B cell (primary cell): ENCODE measurements around the gene SLU7. TPM values are rescaled to one million over a fixed set of nuclear protein-coding genes. Genes with fewer than 3 reads are reported as not detected.

ENCODE experiments used
- ATAC-seq: fragments of 200-7000 bp; cut with Tn5 transposase; one replicate; pipeline ENCODE4 v1.10.0; 2021; ENCODE audit warnings: low read depth, mild to moderate bottlenecking, moderate number of reproducible peaks, moderate library complexity
- CTCF ChIA-PET: fragments of 350-600 bp; sonication (Branson Sonifier 250); formaldehyde crosslinking; loops from one replicate; lab custom pipeline; 2021; ENCODE audit warnings: antibody characterized with exemption, inconsistent platforms; lab: Charles Lee
- POLR2A ChIA-PET: fragments of 350-600 bp; sonication (Branson Sonifier 250); formaldehyde crosslinking; loops from one replicate; lab custom pipeline; 2021; ENCODE audit warnings: antibody characterized with exemption; lab: Charles Lee
- DNase-seq: peaks from one replicate; pipeline ENCODE4 v3.0.0; 2013
- H2AFZ ChIP-seq: 2 replicates; pipeline ENCODE4 v1.6.1; 2012; ENCODE audit warnings: mild to moderate bottlenecking, low read depth, low read length; ENCODE audit not compliant: insufficient read depth, poor library complexity, severe bottlenecking
- H3K27ac ChIP-seq, 2 donors: 1 replicate in 1 of 2; 2 replicates in 1 of 2; pipeline ENCODE4 v1.5.1; 2012 to 2013; ENCODE audit warnings: low read length in 2 of 2, mild to moderate bottlenecking in 2 of 2, moderate library complexity in 1 of 2
- H3K27me3 ChIP-seq, 4 experiments: fragments of 200-600 bp in 1 of 4; sonication (generic) in 1 of 4; replicated peaks in 1 of 4; 1 replicate in 2 of 4; 2 replicates in 2 of 4; pipeline versions ENCODE4 v1.6.1 to v1.7.0; 2013 to 2016; ENCODE audit warnings: low read length in 3 of 4, mild to moderate bottlenecking in 2 of 4, mixed read lengths in 1 of 4, moderate library complexity in 1 of 4; ENCODE audit not compliant: insufficient read depth in 4 of 4, control insufficient read depth in 3 of 4; ENCODE audit errors: control extremely low read depth in 1 of 4
- H3K36me3 ChIP-seq, 2 experiments: replicated peaks in 1 of 2; 1 replicate in 1 of 2; 2 replicates in 1 of 2; pipeline versions ENCODE4 v1.6.1 to v1.7.1; 2013; ENCODE audit warnings: low read length in 1 of 2; ENCODE audit not compliant: insufficient read depth in 2 of 2, control insufficient read depth in 1 of 2; ENCODE audit errors: control extremely low read depth in 1 of 2, extremely low read depth in 1 of 2
- H3K4me1 ChIP-seq, 2 donors: fragments of 200-600 bp in 1 of 2; sonication (generic) in 1 of 2; 1 replicate in 1 of 2; 2 replicates in 1 of 2; pipeline versions ENCODE4 v1.5.1 to v1.6.1; 2013 to 2017; ENCODE audit warnings: low read length in 2 of 2; ENCODE audit not compliant: control insufficient read depth in 2 of 2, insufficient read depth in 2 of 2
- H3K4me2 ChIP-seq: replicated peaks from 2 replicates; pipeline ENCODE3; 2012; ENCODE audit warnings: mild to moderate bottlenecking, low read depth, low read length; ENCODE audit not compliant: poor library complexity, severe bottlenecking
- H3K4me3 ChIP-seq, 5 experiments: fragments of 200-600 bp in 1 of 5; sonication (generic) in 1 of 5; 1 replicate in 3 of 5; 2 replicates in 2 of 5; pipeline versions ENCODE4 v1.5.1 to v1.7.0; 2011 to 2016; ENCODE audit warnings: low read length in 4 of 5, mild to moderate bottlenecking in 4 of 5, low read depth in 2 of 5, control low read depth in 1 of 5, moderate library complexity in 1 of 5; ENCODE audit not compliant: insufficient read depth in 1 of 5; ENCODE audit errors: control extremely low read depth in 1 of 5, extremely low read depth in 1 of 5
- H3K79me2 ChIP-seq: fragments of 200-600 bp; sonication (generic); one replicate; pipeline ENCODE4 v1.6.0; 2016; ENCODE audit warnings: low read length; ENCODE audit not compliant: control insufficient read depth, insufficient read depth
- H3K9ac ChIP-seq: fragments of 200-600 bp; sonication (generic); 2 replicates; pipeline ENCODE4 v1.6.1; 2017; ENCODE audit warnings: mild to moderate bottlenecking, low read length, moderate library complexity
- H3K9me3 ChIP-seq, 3 donors: one replicate each; pipeline versions ENCODE4 v1.6.1 to v1.7.1; 2013; ENCODE audit warnings: low read length in 2 of 3; ENCODE audit not compliant: control insufficient read depth in 2 of 3, insufficient read depth in 1 of 3; ENCODE audit errors: control extremely low read depth in 1 of 3
- H4K20me1 ChIP-seq: 2 replicates; pipeline ENCODE4 v1.6.0; 2012; ENCODE audit warnings: mild to moderate bottlenecking, low read length; ENCODE audit not compliant: insufficient read depth, control insufficient read depth, poor library complexity, severe bottlenecking
- H3K27ac Mint-ChIP-seq: one replicate; pipeline ENCODE4 v1.8.0; 2021; ENCODE audit warnings: mixed read lengths
- H3K27me3 Mint-ChIP-seq: one replicate; pipeline ENCODE4 v1.8.0; 2021; ENCODE audit warnings: mixed read lengths
- H3K4me1 Mint-ChIP-seq: one replicate; pipeline ENCODE4 v1.8.0; 2021; ENCODE audit warnings: mixed read lengths
- H3K4me3 Mint-ChIP-seq: one replicate; pipeline ENCODE4 v1.8.0; 2021; ENCODE audit warnings: mixed read lengths
- H3K9me3 Mint-ChIP-seq: one replicate; pipeline ENCODE4 v1.8.0; 2022; ENCODE audit warnings: mixed read lengths; ENCODE audit not compliant: insufficient read depth
- CTCF ChIP-seq: fragments of 200-600 bp; IDR thresholded peaks from one replicate; pipeline ENCODE4 v1.8.0; 2022; ENCODE audit warnings: antibody characterized with exemption, mild to moderate bottlenecking
- EZH2 ChIP-seq: IDR thresholded peaks from 2 replicates; pipeline ENCODE4 v1.6.1; 2012; ENCODE audit warnings: borderline replicate concordance, low read depth, mild to moderate bottlenecking, moderate library complexity, low read length; ENCODE audit not compliant: insufficient read depth, poor library complexity, severe bottlenecking
- WGBS: methylation state at CpG from one replicate; pipeline ENCODE4 v1.1.5; 2013; ENCODE audit warnings: missing lambda C conversion rate; ENCODE audit not compliant: insufficient coverage; 5-methylcytosine and 5-hydroxymethylcytosine counted together
- intact Hi-C: fragments of 100-400 bp; cut with micrococcal nuclease; formaldehyde crosslinking; loops from one replicate; pipeline ENCODE4 v1.10.0; 2022
- polyA plus RNA-seq: library from polyadenylated mRNA; depleted of rRNA; stranded (reverse); fragments of >200 nt; gene quantifications from 2 replicates; pipeline ENCODE4 v1.2.3, GENCODE V29; 2012
- total RNA-seq, 2 donors: library from RNA; stranded (reverse); fragments of 120-200 nt in 1 of 2; gene quantifications; 1 replicate in 1 of 2; 2 replicates in 1 of 2; pipeline versions ENCODE4 v1.2.3 to v1.2.4, GENCODE V29; 2013 to 2022

The SLU7 gene
- total and polyA plus RNA-seq, 2 donors (not counting 1 experiment from before 2014, with no cell fraction given): 30.8 to 68.3 TPM

DNA sequence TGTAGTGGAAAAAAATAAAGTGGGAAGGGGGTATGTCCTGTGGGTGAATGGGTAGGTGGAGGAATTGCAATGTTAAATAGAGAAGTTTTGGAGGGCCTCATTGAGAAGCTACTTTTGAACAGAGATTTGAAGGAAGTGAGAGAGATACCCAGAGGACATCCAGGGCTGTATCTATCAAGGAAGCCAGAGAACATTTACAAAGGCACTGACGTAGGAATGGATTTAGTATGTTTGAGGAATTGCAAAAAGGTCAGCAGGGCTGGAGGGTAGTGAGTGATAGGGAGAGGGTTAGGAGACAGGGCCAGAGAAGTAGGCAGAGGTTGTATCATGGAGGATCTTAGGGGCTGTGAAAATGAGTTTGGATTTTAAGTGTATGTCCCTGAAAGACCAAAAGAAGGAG is 16.7 kb upstream of the SLU7 start:
- Histone ChIP-seq H4K20me1 (no peaks in the 10 kb centered on the region), H3K9me3 (no peaks in the 10 kb centered on the region), H3K4me1 (peaks cover 38 to 46% of the 10 kb centered on the region in 2 donors), H3K4me2 (no peak overlapping the region), H3K27ac (no peak overlapping the region), H3K9ac (no peak overlapping the region), H3K4me3 (no peak overlapping the region), H2AFZ (no peak overlapping the region), H3K79me2 (peaks cover 5% of the 10 kb centered on the region), H3K36me3 (no peaks in the 10 kb centered on the region), H3K27me3 (no peaks in the 10 kb centered on the region)
- 63% methylated on average over 1 of the region's 1 CpG for WGBS
- ATAC-seq: no peak
- POLR2A ChIA-PET: no interaction called here
- intact Hi-C loops: loop anchor here (5.0 to 10.0 kb wide), 2 partner anchors 352 to 1109 kb away; partner anchors contain the start of gene GABRB2
- CTCF ChIA-PET: interaction anchor here (0.9 to 1.3 kb wide), 3 partner anchors 11 to 72 kb away, joined by 3 to 5 read pairs (median 5); no protein-coding TSS in a partner anchor
- TF ChIP-seq CTCF: no peak
- TF ChIP-seq EZH2: no peak
- Mint-ChIP-seq H3K27ac (no peak overlapping the region), H3K9me3 (no peaks in the 10 kb centered on the region), H3K4me3 (no peak overlapping the region), H3K4me1 (peaks cover 60% of the 10 kb centered on the region), H3K27me3 (no peaks in the 10 kb centered on the region)
- DNase-seq: no peak

GRCh38 chr5:160434022-160434531 is 15.2 kb upstream of the SLU7 start:
- ChIA-PET CTCF (interaction anchor here (1.0 to 1.9 kb wide), 2 partner anchors 11 to 33 kb away, joined by 4 to 6 read pairs; no protein-coding TSS in a partner anchor), POLR2A (interaction anchor here (1.2 to 1.5 kb wide), 2 partner anchors 9 to 16 kb away, joined by 4 to 6 read pairs; partner anchors contain the start of gene SLU7)
- Mint-ChIP-seq H3K27me3 (no peaks in the 10 kb centered on the region), H3K4me1 (peaks cover 54% of the 10 kb centered on the region), H3K27ac (peak overlapping the region; percentile 62), H3K9me3 (no peaks in the 10 kb centered on the region), H3K4me3 (peak overlapping the region; percentile 38)
- peak overlapping the region in 4 of 5 experiments; percentile 0 to 48 (median 8) for H3K4me3 ChIP-seq
- no peaks in the 10 kb centered on the region for H3K9me3 ChIP-seq
- H3K4me1 ChIP-seq: peaks cover 38 to 46% of the 10 kb centered on the region in 2 donors
- peak overlapping the region; percentile 38 for H3K9ac ChIP-seq
- H3K4me2 ChIP-seq: peak overlapping the region; percentile 73
- H3K36me3 ChIP-seq: no peaks in the 10 kb centered on the region
- H4K20me1 ChIP-seq: no peaks in the 10 kb centered on the region
- peaks cover 5% of the 10 kb centered on the region for H3K79me2 ChIP-seq
- TF ChIP-seq CTCF: no peak
- TF ChIP-seq EZH2: no peak
- WGBS: 26% methylated on average over 9 of the region's 9 CpGs
- no peaks in the 10 kb centered on the region for H3K27me3 ChIP-seq
- peak overlapping the region; percentile 51 for H2AFZ ChIP-seq
- H3K27ac ChIP-seq: no peak overlapping the region
- intact Hi-C loops: loop anchor here (1.0 to 10.0 kb wide), 2 partner anchors 12 to 1111 kb away; partner anchors contain the start of gene GABRB2
- ATAC-seq: peak; percentile 73
- peak; percentile 78 for DNase-seq
